ENCODE results near the gene UPK1B.
"Not testable (repeated sequence)": the region's sequence is repeated elsewhere in the genome, so short reads cannot be mapped to it uniquely, and the experiment has no call there.

The UPK1B gene

DNA sequence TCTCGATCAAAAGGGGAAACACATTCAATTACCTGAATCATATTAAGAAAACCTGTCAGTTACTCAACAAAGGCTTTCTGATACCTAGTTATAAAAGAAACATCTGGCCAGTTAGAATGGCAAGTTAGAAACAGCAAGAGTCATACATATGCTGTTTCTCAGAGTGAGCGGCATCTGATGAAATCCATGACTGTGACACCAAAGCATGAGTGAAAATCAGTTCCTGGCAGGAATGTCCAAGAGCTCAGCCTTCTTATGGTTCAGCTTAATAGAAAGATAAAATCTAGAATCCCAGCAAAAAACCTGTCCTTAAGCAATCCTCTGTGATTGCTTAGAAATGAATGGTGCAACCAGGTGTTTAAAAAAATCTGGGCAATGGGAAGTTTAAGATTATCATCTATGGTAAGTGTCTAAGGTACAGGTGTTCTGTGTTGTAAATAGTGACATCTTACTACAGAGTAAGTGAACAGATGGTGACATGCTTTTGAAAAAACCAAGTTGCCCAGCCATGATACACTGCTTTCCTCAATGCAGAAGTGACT, 48.5 kb downstream of the UPK1B start:
- no peak for DNase-seq

DNA sequence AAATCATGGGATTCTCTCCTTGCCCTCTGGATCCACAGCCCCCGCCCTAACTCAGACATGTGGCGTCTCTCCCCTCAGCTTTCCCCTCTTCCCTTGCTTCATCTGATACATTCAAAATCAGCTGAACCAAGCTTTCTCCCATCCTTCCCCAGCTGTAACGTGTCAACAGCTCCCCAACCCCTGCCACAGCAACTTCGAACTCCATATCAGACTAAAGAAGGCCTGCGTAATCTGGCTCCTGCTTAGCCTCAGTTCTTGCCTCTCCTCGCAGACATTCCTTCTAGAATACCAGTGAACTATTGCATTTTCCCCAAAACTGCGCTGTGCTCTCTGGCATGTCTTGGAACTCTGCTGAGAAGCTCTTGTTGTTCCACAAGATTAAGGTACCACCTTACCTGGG, 49.0 kb downstream of the UPK1B start:
- DNase-seq = no peak

DNA sequence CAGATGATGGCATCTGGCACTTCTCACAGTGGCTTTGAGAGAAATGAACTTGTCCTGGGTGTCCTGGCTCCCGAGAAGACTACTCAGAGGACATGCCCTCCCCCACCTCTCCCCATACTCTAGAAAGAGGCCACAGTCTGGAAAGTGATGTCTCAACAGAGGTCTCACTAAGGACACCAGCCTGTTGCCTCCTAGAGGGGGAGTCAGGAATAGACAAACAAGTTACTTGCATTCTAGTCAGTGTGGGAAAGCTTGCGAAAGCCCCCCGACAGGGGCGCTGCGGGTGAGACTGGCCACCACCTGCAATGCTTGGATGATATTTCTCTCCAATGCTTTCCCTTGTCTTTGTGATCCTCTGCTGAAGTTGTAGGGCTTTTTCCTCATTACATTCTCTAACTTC, 50.1 kb downstream of the UPK1B start:
- DNase-seq = no peak

DNA sequence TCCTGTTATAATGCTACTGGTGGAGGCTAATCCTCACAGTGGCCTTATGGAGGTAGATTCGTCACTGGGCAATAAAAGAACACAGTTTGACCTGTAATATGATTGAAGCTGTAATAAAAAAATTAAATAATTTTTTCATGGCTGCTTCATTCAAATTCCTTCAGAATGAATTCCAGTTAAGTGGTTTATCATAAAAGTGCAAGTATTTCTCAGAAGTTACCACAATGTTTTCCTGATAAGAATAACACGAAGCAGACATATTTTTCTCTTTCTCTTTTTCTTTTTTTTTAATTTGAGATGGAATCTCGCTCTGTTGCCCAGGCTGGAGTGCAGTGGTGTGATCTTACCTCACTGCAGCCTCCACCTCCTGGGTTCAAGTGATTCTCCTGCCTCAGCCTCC, 51.7 kb downstream of the UPK1B start:
- no peak for DNase-seq

DNA sequence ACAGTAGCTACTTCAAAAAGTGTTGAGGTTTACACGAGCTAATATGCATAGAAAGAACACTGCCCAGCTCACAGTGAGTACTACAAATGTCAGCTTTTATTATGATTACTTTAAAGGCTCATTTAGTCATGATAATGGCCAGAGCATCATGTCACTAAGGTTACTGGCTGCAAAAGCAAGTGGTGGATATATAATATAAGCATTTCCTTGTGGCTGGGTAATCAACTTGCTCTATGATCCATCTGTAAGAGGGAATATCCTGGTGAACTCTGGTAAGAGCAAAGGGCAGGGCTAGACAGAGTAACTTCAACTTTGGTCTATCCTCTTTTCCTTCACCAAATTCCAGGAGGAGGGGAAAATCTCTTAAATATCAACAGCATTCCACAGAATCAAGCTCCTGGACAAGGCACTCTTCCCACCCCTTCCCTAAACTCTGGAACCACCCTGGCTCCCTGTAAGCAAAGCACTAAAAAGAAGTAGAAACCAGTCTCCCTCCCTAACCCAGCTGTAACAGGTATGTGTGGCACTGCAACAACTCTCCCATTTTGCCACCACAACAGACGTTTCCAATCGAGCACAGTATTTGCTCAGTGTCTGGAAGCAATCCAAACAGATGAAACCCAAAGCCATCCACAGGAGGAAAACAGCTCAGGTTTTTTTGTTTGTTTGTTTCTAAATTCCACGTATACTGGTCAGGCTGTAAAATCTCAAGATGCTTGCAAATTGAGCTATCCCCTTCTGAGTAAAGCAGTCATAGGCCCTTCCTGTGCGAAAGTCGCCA, 53.9 kb downstream of the UPK1B start:
- DNase-seq = no peak

DNA sequence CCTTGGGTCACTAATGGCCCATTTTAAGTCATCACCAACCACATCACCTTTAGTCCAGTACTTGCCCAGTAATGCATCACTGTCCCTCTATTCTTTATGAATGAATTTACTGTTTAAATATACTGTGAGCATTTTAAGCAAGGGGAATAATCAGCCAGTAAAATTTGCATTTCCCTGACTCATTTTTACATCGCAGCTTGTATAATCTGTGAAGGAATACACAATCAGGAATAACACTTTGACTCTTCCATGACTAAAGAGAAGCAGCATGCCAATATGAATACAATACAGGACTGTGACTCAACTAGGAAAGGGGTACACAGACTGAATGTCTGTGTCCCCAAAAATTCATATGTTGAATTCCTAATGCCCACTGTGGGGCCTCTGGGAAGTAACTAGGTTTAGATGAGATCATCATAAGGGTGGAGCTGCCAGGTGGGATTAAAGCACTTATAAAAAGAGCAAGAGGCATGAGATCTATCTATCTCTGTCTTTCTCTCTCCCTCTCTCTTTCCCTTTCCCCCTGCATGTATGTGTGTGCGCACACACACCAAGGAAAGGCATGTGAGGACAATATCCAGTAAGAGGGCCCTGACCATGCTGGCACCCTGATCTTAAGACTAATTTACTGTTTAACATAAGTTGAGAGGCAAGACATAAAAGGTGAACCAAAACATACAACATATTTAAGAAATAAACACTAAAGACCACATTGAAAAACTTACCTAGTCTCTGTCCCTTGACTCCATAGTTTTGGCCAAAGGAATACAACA, 55.2 kb downstream of the UPK1B start:
- no peak for DNase-seq

DNA sequence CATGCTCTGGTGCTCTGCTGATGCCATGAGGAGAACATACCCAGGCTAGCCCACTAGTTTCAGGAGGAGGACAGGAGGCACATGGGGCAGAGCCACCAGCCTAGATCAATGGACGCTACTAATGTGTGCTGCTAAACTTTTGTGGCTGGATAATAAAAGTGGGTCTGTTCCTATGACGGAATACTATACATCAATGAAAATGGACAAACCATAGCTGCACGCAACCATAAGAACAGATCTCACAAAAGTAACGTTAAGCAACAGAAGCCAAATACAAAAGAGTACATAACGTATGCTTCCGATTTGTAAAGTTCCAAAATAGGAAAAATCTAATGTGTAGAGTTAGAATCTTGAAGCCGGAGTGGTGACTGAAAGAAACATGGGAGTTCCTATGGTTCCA, 55.8 kb downstream of the UPK1B start:
- no peak for DNase-seq

DNA sequence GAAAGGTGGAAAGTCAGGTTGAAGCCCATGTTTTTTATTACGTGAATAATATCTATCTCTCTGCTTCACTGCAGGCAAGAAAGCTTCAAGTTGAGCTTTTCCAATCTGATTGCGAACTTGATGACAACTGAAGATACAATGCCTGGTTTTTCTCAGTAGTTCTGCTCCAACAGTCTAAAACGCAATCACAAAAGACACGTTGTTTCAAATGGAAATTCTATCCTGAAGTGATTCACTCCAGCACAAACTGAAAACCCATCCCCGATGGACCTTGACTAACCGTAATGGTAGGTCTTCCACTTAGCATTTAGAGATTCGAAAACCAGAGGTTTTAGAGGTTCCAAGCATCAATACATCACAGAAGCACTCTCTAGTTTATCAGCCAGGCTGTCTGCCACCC, 56.7 kb downstream of the UPK1B start:
- no peak for DNase-seq

DNA sequence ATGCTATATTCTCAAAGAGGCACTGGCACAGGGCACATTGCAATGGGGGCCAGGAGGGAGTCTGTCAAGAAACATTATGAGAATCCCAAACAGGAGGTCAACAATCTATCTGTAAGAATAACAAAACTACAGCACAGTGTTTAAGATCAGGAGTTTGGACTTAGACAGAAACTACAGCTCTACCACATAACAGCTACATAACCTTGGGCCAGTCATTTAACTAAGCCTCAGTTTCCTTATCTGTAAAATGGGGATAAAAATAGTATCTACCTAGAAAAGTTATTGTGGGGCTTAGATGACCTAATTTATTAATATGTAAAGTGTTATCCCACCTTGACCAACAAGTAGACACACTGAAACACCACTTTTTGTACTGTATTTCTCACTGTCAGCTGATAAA, 57.3 kb downstream of the UPK1B start:
- DNase-seq = no peak

DNA sequence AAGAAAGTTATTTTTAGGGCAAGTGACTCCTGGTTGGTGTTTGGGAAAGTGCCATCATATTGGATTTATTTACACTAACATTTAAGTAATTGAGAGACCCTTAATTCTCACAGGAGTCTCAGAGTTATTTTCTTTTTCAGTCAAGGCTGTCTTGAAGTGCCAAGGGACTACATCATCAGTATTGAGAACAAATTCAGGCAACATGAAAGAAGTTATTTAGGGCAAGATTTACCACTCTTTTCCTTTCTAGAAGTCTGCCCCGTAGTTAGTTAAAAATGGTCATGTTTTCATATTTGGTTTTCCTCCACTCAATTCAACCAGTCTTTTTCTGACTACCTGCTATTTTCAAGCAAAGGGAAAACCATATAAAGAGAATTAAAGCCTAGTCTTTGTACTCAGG, 61.2 kb downstream of the UPK1B start:
- DNase-seq = no peak

DNA sequence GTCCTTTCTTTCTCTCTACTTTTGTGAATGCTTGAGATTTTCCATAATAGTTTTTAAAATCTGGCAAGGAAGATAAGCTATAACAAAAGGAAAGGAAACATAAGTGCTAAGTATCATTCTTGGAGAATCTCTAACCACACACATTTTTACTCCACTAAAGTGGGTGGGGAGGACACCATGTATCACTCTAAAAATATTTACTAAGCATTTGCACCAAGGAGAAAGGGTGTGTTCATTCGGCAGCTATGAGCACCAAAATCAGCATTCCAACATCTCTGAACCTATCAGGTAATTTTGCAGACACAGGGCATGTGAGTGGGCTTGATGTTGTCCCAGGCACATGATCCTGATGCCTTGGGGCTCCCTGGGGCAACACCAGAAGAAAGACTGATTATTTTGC, 61.8 kb downstream of the UPK1B start:
- no peak for DNase-seq

DNA sequence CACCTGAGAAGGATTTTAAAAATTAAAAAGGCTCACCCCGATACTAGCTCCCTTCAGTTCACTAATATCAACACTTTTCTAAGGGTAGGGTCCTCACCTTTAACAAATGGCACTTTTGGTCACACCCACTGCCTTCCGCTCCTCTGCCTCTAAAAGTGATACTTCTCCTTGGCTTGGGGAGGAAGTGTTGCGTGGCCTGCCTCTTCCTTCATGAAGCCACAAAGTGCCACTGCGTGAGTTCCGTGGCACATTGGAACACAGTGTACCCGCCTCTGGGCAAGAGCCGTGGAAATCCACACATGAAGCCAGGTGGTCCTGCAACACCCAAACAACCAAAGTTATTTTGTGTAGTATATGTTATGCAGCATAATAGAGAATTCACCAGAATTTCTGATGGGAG, 63.4 kb downstream of the UPK1B start:
- no peak for DNase-seq

DNA sequence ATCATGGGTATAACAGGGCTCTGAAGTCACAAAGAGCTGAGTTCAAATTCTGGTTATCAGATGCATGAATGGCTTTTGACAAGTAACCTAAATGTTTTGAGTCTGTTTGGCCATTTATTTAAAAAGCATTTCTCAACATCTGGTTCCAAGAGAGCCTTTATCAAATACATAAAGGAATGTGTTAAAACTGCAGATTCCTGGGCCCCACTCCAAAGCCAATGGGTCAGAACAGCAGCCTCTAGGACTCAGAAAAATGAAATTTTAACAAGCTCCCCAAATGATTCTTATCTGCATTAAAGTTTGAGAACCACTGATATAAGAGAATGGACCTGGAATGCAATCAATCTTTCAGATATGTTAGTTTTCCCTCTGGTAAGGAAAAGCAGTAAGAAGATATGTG, 63.9 kb downstream of the UPK1B start:
- no peak for DNase-seq

DNA sequence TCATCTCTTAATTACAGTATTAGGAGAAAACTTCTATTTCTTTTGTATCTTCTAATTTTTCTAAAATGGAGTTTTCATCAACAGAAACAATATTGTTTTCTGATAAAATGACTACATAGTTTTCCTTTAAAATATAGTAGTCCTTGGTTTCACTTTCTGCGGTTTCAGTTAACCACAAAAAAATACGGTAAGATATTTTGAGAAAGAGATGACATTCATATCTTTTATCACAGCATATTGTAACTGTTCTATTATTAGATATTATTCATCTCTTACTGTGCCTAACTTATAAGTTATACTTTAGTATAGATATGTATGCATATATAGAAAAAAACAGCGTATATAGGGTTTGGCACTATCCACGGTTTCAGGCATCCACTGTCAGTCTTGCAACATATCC, 65.0 kb downstream of the UPK1B start:
- no peak for DNase-seq

DNA sequence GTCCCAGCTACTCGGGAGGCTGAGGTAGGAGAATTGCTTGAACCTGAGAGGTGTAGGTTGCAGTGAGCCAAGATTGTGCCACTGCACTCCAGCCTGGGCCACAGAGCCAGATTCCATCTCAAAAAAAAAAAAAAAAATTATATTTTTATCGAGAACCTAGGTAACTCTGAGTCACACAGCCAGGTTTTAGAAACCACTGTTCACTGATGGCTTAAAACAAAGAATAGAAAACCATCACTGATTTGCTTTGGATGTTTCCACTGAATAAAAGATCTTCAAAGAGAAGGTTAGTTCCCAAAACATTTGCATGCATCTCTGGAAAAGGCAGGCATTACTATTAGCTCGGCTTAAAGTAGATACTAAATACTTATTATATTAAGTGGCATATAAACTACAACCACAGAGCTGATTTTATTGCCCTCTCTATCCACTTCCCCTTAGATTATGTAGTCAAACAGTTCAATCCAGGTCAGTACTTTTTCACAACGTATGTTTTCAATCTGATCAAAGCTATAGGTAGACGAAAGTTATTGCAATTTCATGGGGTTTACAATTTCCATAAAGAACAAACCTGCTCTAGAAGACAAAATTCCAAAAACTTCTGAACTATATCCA, 65.9 kb downstream of the UPK1B start:
- no peak for DNase-seq

DNA sequence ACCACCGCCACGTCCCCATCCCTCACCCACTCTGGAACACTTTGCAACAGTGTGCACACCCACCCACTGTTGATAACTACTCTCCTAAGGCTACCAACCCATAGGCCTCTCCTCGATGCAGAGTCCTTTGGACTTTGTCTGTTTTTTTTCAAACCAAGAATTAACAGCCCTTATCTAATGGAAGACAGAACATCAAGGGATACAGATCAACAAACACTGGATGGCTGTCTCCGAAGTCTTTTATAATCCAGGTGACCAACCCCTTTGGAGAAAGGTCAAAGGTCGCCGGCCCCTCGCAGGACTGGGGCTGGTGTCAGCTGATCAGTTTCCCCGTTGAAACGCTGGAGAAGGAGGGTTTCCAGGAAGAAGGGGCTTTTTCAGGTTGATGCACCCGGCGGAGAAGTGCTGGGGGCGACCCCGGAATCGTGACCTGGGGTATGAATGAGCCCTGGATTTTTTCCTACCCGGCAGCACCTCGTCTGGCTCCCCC, 66.7 kb downstream of the UPK1B start:
- DNase-seq = peak in 21 of 51 donors; percentile 20 to 68 (median 49)

DNA sequence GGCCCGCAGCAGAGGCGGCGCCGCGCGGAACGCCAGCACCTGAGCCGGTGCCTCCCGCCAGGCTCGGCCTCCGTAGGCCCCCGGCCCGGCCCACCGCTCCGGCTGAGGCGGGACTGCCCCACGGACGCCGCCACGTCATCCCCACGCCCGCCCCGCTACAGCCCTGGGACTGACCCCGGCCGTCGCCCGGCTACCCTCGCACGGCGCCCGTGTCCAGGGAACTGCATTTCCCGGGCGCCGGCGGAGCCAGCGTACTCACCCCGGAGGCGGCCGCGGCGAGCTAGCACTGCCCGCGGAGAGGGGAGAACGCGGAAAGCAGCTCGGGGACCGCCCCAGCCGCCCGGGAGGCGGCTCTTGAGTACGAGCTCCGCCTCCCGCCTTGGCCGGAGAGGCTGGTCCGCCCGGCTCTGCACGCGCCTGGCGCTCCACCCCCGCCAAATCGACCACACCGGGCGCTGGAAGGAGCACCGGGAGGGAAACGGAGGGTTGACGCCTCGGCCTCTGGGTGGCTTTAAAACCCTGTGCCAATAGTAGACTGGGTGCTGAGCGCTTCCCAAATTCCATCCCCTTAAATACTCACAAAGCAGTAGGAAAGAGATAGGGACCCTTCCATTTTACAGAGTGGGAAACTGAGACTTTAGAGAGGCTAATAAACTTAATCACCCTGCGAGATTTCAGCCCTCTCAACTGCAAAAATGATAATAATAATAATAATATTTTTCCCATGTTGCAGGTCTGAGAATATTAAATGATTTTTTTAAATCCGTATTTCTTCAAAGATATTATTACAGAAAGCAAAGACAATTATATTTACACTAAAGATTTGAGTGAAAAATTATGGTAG, 67.4 kb downstream of the UPK1B start, which contains the start of gene B4GALT4:
Gene B4GALT4, minus strand, starts transcription at position 288 of the 844 bp plus-strand sequence. CDS start 10,779 bp downstream, outside the sequence.
- DNase-seq = peak in 50 of 51 donors; percentile 27 to 85 (median 70)

DNA sequence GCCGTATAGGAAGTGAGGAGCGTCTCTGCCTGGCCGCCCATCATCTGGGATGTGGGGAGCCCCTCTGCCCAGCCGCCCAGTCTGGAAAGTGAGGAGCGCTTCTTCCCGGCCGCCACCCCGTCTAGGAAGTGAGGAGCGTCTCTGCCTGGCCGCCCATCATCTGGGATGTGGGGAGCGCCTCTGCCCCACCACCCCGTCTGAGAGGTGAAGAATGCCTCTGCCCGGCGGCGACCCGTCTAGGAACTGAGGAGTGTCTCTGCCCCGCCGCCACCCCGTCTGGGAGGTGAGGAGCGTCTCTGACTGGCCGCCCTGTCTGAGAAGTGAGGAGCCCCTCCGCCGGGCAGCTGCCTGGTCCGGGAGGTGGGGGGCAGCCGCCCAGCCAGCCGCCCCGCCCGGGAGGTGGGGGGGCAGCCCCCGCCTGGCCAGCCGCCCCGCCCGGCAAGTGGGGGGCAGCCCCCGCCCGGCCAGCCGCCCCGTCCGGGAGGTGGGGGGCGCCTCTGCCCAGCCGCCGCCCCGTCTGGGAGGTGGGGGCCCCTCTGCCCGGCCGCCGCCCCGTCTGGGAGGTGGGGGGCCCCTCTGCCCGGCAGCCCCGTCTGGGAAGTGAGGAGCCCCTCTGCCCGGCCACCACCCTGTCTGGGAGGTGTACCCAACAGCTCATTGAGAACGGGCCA, 69.1 kb downstream of the UPK1B start:
- not testable (repeated sequence) for DNase-seq

DNA sequence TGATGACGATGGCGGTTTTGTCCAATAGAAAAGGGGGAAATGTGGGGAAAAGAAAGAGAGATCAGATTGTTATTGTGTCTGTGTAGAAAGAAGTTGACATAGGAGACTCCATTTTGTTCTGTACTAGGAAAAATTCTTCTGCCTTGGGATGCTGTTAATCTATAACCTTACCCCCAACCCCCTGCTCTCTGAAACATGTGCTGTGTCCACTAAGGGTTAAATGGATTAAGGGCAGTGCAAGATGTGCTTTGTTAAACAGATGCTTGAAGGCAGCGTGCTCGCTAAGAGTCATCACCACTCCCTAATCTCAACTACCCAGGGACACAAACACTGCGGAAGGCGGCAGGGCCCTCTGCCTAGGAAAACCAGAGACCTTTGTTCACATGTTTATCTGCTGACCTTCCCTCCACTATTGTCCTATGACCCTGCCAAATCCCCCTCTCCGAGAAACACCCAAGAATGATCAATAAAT, 69.7 kb downstream of the UPK1B start:
- DNase-seq = not testable (repeated sequence)

DNA sequence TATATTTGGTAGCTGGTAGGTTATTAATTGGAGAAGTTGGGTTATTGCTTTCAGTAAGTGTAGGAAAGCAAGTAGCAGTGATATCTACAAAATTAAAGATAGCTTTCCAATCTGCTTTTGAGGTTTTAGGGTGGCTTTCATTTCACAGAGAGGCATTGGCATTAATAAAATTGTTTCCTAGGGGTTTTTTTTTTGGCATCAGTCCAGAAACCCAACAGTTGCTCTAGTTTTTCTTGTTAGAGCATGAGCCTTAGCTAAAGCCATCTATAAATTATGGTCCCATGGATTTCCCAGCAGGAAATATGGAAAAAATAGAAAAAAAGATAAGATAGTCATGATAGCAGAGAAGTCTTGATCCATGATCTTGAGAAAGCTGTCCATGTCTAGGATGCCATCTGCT, 70.3 kb downstream of the UPK1B start:
- DNase-seq = no peak

All from hypothalamus (tissue), 51 donors.